Spleen (tissue), 7 donors: ENCODE results near the gene SH2D5.

Source experiments
- POLR2A ChIP-seq, 3 donors: fragments of 450-650 bp; IDR thresholded peaks; one replicate each; pipeline ENCODE4 v1.5.1; 2017; ENCODE audit warnings: antibody characterized with exemption in 3 of 3, mild to moderate bottlenecking in 1 of 3
- POLR2AphosphoS5 ChIP-seq, 3 donors: sonication (generic); formaldehyde crosslinking; IDR thresholded peaks; one replicate each; pipeline ENCODE4 v1.5.1; 2017; ENCODE audit warnings: antibody characterized with exemption in 3 of 3
- TF ChIP-seq, protein P1 (sequence below), 11 experiments: fragments of 200-600 bp in 7 of 11; fragments of 450-650 bp in 4 of 11; sonication (generic) in 4 of 11; IDR thresholded peaks in 8 of 11; conservative IDR thresholded peaks in 3 of 11; 1 replicate in 7 of 11; 2 replicates in 4 of 11; pipeline versions ENCODE4 v1.4.0 to v1.8.0; 2016 to 2021; ENCODE audit warnings: antibody characterized with exemption in 11 of 11, inconsistent platforms in 4 of 11, mild to moderate bottlenecking in 1 of 11
- donor health status: DM: no; HTN: no; CAD: no; lungs with moderate emphysema.
- donor health status: DM: no; HTN: no; CAD: no.
- donor health status: DM: no; HTN: no; CAD: no.

- no peak for TF ChIP-seq POLR2A (IDR thresholded peaks at IDR 0.05)
- TF ChIP-seq, protein P1, sequence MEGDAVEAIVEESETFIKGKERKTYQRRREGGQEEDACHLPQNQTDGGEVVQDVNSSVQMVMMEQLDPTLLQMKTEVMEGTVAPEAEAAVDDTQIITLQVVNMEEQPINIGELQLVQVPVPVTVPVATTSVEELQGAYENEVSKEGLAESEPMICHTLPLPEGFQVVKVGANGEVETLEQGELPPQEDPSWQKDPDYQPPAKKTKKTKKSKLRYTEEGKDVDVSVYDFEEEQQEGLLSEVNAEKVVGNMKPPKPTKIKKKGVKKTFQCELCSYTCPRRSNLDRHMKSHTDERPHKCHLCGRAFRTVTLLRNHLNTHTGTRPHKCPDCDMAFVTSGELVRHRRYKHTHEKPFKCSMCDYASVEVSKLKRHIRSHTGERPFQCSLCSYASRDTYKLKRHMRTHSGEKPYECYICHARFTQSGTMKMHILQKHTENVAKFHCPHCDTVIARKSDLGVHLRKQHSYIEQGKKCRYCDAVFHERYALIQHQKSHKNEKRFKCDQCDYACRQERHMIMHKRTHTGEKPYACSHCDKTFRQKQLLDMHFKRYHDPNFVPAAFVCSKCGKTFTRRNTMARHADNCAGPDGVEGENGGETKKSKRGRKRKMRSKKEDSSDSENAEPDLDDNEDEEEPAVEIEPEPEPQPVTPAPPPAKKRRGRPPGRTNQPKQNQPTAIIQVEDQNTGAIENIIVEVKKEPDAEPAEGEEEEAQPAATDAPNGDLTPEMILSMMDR (IDR thresholded peaks at IDR 0.05 in 8 of 11, conservative IDR thresholded peaks at IDR 0.05 in 3 of 11) = no peak
- TF ChIP-seq POLR2AphosphoS5 (IDR thresholded peaks at IDR 0.05) = no peak
Measured at GRCh38 chr1:20684651-20685050, 47.9 kb downstream of the SH2D5 start.
